Measurements from ENCODE around the gene SRSF10. TPM values are rescaled to one million over a fixed set of nuclear protein-coding genes. Genes with fewer than 3 reads are reported as not detected.
A peak's percentile ranks its signal among the peaks of the same experiment; 100 is the strongest.

Gene SRSF10
- total and polyA plus RNA-seq, 2 of the 8 experiments (the other 6 are each of a cell fraction or from before 2014, with no cell fraction given), result 155 to 194 TPM

GRCh38 chr1:23977854-23978191 lies 2.3 kb downstream of the SRSF10 start:
- Histone ChIP-seq H3K56ac (replicated peaks; ENCODE audit: insufficient read length, low read depth, low read length) (no peak overlapping the region), H2BK20ac (ENCODE audit: low read length) (no peak overlapping the region), H4K8ac (ENCODE audit: extremely low read depth, insufficient read depth, low read length) (no peak overlapping the region), H3K27me3 (replicated peaks in 1 of 4; ENCODE audit: control insufficient read depth in 3 of 4, extremely low read depth in 1 of 4, insufficient read depth in 3 of 4, low read length in 3 of 4) (no peaks in the 10 kb centered on the region), H3K4me1 (replicated peaks in 1 of 4; ENCODE audit: control insufficient read depth in 3 of 4, insufficient read depth in 4 of 4, low read length in 3 of 4) (peaks cover 4 to 10% (median 6%) of the 10 kb centered on the region in 4 experiments), H2BK12ac (ENCODE audit: low read depth, low read length) (no peak overlapping the region), H2AFZ (ENCODE audit: low read length) (no peak overlapping the region), H3K27ac (ENCODE audit: low read depth, low read length) (no peak overlapping the region), H3K14ac (ENCODE audit: insufficient read length) (no peak overlapping the region), H3K4me3 (ENCODE audit: extremely low read depth in 1 of 4, insufficient read depth in 2 of 4, low read depth in 3 of 4, low read length in 4 of 4) (peak overlapping the region in 2 of 4 experiments; percentile 8 to 89; a peak in 3 of 8 replicates), H3K4ac (replicated peaks; ENCODE audit: insufficient read length, low read depth, low read length) (no peak overlapping the region), H3K79me2 (ENCODE audit: control insufficient read depth in 1 of 2, insufficient read depth in 2 of 2, low read length in 2 of 2) (peaks cover 52 to 73% of the 10 kb centered on the region in 2 experiments), H3K23ac (ENCODE audit: insufficient read length) (no peak overlapping the region), H3K36me3 (ENCODE audit: control insufficient read depth in 2 of 4, insufficient read depth in 4 of 4, low read length in 3 of 4) (peaks cover 3 to 61% (median 27%) of the 10 kb centered on the region in 4 experiments; a peak in 7 of 8 replicates), H3K9ac (replicated peaks in 1 of 4; ENCODE audit: extremely low read depth in 1 of 4, low read depth in 3 of 4, low read length in 3 of 4) (no peak overlapping the region), H2AK5ac (ENCODE audit: low read depth, low read length) (no peak overlapping the region), H3K23me2 (ENCODE audit: low read depth, low read length) (peaks cover 4% of the 10 kb centered on the region), H4K5ac (ENCODE audit: insufficient read length, low read depth, low read length) (no peak overlapping the region), H3K9me3 (ENCODE audit: insufficient read depth in 2 of 2, low read depth in 1 of 2, low read length in 1 of 2) (no peaks in the 10 kb centered on the region), H3K4me2 (ENCODE audit: insufficient read depth in 1 of 2, low read depth in 2 of 2, low read length in 2 of 2) (peak overlapping the region; percentile 72; a peak in 3 of 4 replicates), H3K18ac (ENCODE audit: extremely low read depth, low read length) (no peak overlapping the region), H3K79me1 (ENCODE audit: low read depth, low read length) (no peaks in the 10 kb centered on the region), H4K91ac (replicated peaks; ENCODE audit: insufficient read length, low read length) (no peak overlapping the region), H2BK120ac (replicated peaks; ENCODE audit: low read depth, low read length) (no peak overlapping the region), H4K20me1 (replicated peaks in 1 of 2; ENCODE audit: control insufficient read depth in 1 of 2, insufficient read depth in 2 of 2, low read length in 2 of 2) (peaks cover 22 to 26% of the 10 kb centered on the region in 2 experiments), H2BK15ac (ENCODE audit: low read length) (no peak overlapping the region), H2BK5ac (ENCODE audit: low read depth, low read length) (no peak overlapping the region)
- 81% methylated on average over 1 of the region's 1 CpG; no CpG with 5 or more reads in 1 of the 2 experiments for WGBS, 2 experiments (ENCODE audit: extremely low coverage in 1 of 2, insufficient coverage in 1 of 2, insufficient read length in 1 of 2, insufficient replicate concordance in 2 of 2, low coverage in 1 of 2, low lambda C conversion rate in 2 of 2, missing lambda C conversion rate in 1 of 2)
- TF ChIP-seq ATF3 (IDR thresholded peaks at IDR 0.05; ENCODE audit: insufficient read depth, low read depth, low read length) (no peak), PHF8 (conservative IDR thresholded peaks at IDR 0.05; ENCODE audit: low read depth, low read length) (no peak), EP300 (IDR thresholded peaks at IDR 0.05; ENCODE audit: borderline replicate concordance in 1 of 2, low read depth in 2 of 2, low read length in 2 of 2) (no peak), BACH1 (IDR thresholded peaks at IDR 0.05; ENCODE audit: low read length) (no peak), HDAC6 (IDR thresholded peaks at IDR 0.05; ENCODE audit: low read depth, low read length) (no peak), SIN3A (conservative IDR thresholded peaks at IDR 0.05 in 1 of 2, IDR thresholded peaks at IDR 0.05 in 1 of 2; ENCODE audit: low read depth in 1 of 2, low read length in 2 of 2) (no peak), FOSL1 (IDR thresholded peaks at IDR 0.05; ENCODE audit: insufficient read depth, low read depth, low read length) (no peak), GTF2F1 (IDR thresholded peaks at IDR 0.05; ENCODE audit: borderline replicate concordance, low read depth, low read length) (no peak), TBP (IDR thresholded peaks at IDR 0.05; ENCODE audit: low read depth, low read length) (no peak), TEAD4 (IDR thresholded peaks at IDR 0.05; ENCODE audit: low read depth, low read length) (no peak), CHD2 (IDR thresholded peaks at IDR 0.05; ENCODE audit: low read length) (no peak), SRF (IDR thresholded peaks at IDR 0.05; ENCODE audit: low read depth, low read length) (no peak)
- CTCF ChIA-PET (ENCODE audit: partially characterized antibody), result no interaction called here
- POLR2A ChIA-PET (ENCODE audit: partially characterized antibody), result interaction anchor here (1.1 to 12.7 kb wide), 3 partner anchors 16 to 56 kb away, joined by 3 to 267 read pairs (median 4); partner anchors contain the start of gene PNRC2
- no peak for DNase-seq (ENCODE audit: low read depth in 1 of 2, low spot score in 2 of 2)
- no peak for FAIRE-seq

All from H1 (cell line).